Astrocyte of the spinal cord (primary cell): Measurements from ENCODE around the gene EXOC4.

Experiments used
- DNase-seq: peaks from one replicate; pipeline ENCODE4 v3.0.0; 2011; ENCODE audit warnings: low read depth, low spot score
- H3K4me3 ChIP-seq: 2 replicates; pipeline ENCODE4 v1.5.1; 2011; ENCODE audit warnings: low read depth, mild to moderate bottlenecking, low read length, moderate library complexity
- CTCF ChIP-seq: IDR thresholded peaks from 2 replicates; pipeline ENCODE4 v1.5.1; 2012; ENCODE audit warnings: low read depth, mild to moderate bottlenecking, low read length, inconsistent platforms
- in situ Hi-C: cut with HindIII; loops from 2 replicates; pipeline ENCODE4 v1.10.0; 2017; ENCODE audit warnings: low sequenced_read_pairs

The EXOC4 gene

GRCh38 chr7:133674079-133674763 is 421.3 kb downstream of the EXOC4 start:
- H3K4me3 ChIP-seq = no peak overlapping the region
- in situ Hi-C loops = no loop called here
- no peak for DNase-seq
- TF ChIP-seq CTCF = no peak

GRCh38 chr7:133675510-133676218 is 422.8 kb downstream of the EXOC4 start:
- no peak for DNase-seq

GRCh38 chr7:133676805-133677370 is 424.0 kb downstream of the EXOC4 start:
- in situ Hi-C loops = no loop called here
- no peak overlapping the region for H3K4me3 ChIP-seq
- DNase-seq = no peak

More at GRCh38 chr7:133675510-133676218, 422.8 kb downstream of the EXOC4 start:
- no peak for TF ChIP-seq CTCF
- H3K4me3 ChIP-seq = no peak overlapping the region
- in situ Hi-C loops = no loop called here

GRCh38 chr7:133678137-133678814 is 425.4 kb downstream of the EXOC4 start:
- in situ Hi-C loops = no loop called here
- DNase-seq = no peak
- no peak overlapping the region for H3K4me3 ChIP-seq
- TF ChIP-seq CTCF = no peak

More at GRCh38 chr7:133676805-133677370, 424.0 kb downstream of the EXOC4 start:
- no peak for TF ChIP-seq CTCF

GRCh38 chr7:133679977-133680376 is 427.1 kb downstream of the EXOC4 start:
- no peak for TF ChIP-seq CTCF
- H3K4me3 ChIP-seq = no peak overlapping the region
- in situ Hi-C loops = no loop called here
- DNase-seq = no peak

- in situ Hi-C loops = no loop called here
- DNase-seq = no peak
- no peak overlapping the region for H3K4me3 ChIP-seq
- no peak for TF ChIP-seq CTCF
These were observed 428.7 kb downstream of the EXOC4 start for GRCh38 chr7:133681529-133681928.
